Spleen (tissue), 7 donors: ENCODE data around the gene ANXA11.

ENCODE experiments used
- CTCF ChIP-seq, 11 experiments: fragments of 200-600 bp in 7 of 11; fragments of 450-650 bp in 4 of 11; sonication (generic) in 4 of 11; IDR thresholded peaks in 8 of 11; conservative IDR thresholded peaks in 3 of 11; 1 replicate in 7 of 11; 2 replicates in 4 of 11; pipeline versions ENCODE4 v1.4.0 to v1.8.0; 2016 to 2021; ENCODE audit warnings: antibody characterized with exemption in 11 of 11, inconsistent platforms in 4 of 11, mild to moderate bottlenecking in 1 of 11
- POLR2A ChIP-seq, 3 donors: fragments of 450-650 bp; IDR thresholded peaks; one replicate each; pipeline ENCODE4 v1.5.1; 2017; ENCODE audit warnings: antibody characterized with exemption in 3 of 3, mild to moderate bottlenecking in 1 of 3
- POLR2AphosphoS5 ChIP-seq, 3 donors: sonication (generic); formaldehyde crosslinking; IDR thresholded peaks; one replicate each; pipeline ENCODE4 v1.5.1; 2017; ENCODE audit warnings: antibody characterized with exemption in 3 of 3
- donor health status: DM: no; HTN: no; CAD: no; lungs with moderate emphysema.
- donor health status: DM: no; HTN: no; CAD: no.
- donor health status: DM: no; HTN: no; CAD: no.

GRCh38 chr10:80155696-80156215 lies 49.6 kb downstream of the ANXA11 start:
- TF ChIP-seq CTCF (IDR thresholded peaks at IDR 0.05 in 8 of 11, conservative IDR thresholded peaks at IDR 0.05 in 3 of 11) (no peak), POLR2AphosphoS5 (IDR thresholded peaks at IDR 0.05) (no peak), POLR2A (IDR thresholded peaks at IDR 0.05) (no peak)
